GM21717 (cell line): Measurements from ENCODE around the gene TFCP2L1.
"Not testable (repeated sequence)": the region's sequence is repeated elsewhere in the genome, so short reads cannot be mapped to it uniquely, and the experiment has no call there.

ENCODE experiments used
- ATAC-seq: cut with Tn5 transposase; IDR thresholded peaks from one replicate; pipeline ENCODE4 v1.9.1; 2021; ENCODE audit warnings: mild to moderate bottlenecking, moderate library complexity; ENCODE audit not compliant: unreplicated experiment

The TFCP2L1 gene, protein sequence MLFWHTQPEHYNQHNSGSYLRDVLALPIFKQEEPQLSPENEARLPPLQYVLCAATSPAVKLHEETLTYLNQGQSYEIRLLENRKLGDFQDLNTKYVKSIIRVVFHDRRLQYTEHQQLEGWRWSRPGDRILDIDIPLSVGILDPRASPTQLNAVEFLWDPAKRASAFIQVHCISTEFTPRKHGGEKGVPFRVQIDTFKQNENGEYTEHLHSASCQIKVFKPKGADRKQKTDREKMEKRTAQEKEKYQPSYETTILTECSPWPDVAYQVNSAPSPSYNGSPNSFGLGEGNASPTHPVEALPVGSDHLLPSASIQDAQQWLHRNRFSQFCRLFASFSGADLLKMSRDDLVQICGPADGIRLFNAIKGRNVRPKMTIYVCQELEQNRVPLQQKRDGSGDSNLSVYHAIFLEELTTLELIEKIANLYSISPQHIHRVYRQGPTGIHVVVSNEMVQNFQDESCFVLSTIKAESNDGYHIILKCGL

GRCh38 chr2:121284463-121285449 lies at the start of gene TFCP2L1:
Gene TFCP2L1, minus strand, starts transcription at chr2:121285202. Its CDS starts 93 bp downstream, at chr2:121285109.
- no peak for ATAC-seq

DNA sequence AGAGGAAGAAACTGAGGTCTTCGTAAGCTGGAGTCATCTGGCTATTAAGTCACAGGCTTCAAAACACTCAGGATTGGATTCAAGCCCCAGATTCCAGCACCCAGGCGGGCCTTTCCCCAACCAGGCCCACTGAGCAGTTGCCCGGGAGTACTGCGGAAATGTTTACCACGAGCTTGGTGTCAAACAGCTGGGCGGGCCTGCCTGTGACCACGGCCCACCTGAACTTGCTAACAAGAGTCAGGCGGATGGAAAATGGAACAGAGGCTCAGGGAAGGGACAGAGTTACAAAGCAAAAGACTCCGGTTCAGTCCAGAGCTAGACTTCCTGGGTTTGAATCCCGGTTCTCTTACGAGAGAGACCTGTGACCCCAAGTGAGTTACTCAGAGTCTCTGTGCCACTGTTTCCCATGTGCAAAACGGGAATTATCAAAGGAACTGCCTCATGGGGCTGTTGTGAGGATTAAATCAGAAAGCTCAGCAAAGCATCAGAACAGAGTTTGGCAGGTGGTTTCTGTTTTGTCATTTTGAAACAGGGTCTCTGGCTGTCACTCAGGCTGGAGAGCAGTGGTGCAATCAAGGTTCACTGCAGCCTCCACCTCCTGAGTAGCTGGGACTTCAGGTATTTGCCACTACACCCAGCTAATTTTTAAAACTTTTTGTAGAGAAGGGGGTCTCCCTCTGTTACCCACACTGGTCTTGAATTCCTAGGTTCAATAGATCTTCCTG lies 49.0 kb upstream of the TFCP2L1 start:
- ATAC-seq: peak; percentile 72

- no peak for ATAC-seq
These were observed 48.2 kb upstream of the TFCP2L1 start for GRCh38 chr2:121333231-121333630.

DNA sequence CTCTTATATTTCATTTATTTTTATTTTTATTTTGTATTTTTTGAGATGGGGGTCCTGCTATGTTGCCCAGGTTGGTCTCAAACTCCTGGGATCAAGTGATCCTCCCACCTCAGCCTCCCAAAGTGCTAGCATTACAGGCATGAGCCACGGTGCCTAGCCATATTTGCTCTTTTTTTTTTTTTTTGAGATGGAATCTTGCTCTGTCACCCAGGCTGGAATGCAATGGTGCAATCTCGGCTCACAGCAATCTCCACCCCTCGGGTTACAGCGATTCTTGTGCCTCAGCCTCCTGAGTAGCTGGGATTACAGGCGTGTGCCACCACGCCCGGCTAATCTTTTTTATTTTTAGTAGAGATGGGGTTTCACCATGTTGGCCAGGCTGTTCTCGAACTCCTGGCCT lies 46.3 kb upstream of the TFCP2L1 start:
- ATAC-seq: not testable (repeated sequence)

- ATAC-seq: no peak
These were observed 45.9 kb upstream of the TFCP2L1 start for GRCh38 chr2:121330921-121331320.

DNA sequence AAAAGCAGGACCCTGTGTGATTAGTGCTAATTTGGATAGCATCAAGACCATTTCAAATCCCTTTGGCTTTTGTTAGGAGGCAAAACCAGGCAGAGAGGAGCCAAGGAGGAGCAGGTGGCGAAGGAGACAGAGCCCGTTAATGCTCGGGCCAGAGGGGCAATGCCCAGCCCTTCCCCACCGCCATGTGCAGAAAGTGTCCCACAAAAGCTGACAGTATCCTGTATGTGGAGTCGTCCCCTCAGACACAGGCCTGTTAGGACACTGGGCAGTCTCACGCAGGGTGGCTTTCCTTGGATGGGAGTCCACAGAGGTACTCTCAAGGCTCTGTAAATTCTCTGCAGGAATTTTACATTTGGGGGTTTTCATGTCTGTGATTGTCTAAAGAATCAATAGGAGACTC lies 44.8 kb upstream of the TFCP2L1 start:
- ATAC-seq: no peak

- ATAC-seq: no peak
These were observed 41.6 kb upstream of the TFCP2L1 start for GRCh38 chr2:121326628-121327027.

DNA sequence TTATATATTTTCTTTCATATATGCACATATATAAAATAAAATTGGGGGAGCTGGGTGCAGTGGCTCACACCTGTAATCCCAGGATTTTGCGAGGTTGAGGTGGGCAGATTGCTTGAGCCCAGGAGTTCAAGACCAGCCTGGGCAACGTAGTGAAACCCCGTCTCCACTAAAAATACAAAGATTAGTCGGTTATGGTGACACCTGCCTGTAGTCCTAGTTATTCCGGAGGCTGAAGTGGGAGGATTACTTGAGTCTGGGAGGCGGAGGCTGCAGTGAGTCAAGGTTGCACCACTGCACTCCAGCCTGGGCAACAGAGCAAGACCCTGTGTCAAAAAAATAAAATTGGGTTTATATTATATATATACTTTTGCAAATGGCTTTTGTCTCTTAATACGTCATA lies 39.6 kb upstream of the TFCP2L1 start:
- no peak for ATAC-seq

DNA sequence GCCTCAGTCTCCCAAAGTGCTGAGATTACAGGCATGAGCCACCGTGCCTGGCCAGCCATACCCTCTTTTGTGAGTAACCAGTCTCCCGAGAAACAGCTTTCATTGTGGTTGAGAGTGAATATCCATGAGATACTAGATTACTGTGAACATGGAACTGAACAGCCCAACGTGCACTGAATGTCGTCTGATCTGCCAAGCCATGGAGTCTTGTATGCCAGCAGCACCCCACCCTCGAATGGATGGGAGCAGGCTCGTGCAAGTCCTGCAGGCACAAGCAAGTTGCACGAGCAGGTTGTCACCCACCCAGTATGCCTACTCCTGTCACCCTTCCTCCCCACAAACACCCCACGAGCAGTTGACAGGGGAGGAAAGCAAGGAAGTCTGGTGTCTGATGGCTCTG lies 36.5 kb upstream of the TFCP2L1 start:
- ATAC-seq: no peak

DNA sequence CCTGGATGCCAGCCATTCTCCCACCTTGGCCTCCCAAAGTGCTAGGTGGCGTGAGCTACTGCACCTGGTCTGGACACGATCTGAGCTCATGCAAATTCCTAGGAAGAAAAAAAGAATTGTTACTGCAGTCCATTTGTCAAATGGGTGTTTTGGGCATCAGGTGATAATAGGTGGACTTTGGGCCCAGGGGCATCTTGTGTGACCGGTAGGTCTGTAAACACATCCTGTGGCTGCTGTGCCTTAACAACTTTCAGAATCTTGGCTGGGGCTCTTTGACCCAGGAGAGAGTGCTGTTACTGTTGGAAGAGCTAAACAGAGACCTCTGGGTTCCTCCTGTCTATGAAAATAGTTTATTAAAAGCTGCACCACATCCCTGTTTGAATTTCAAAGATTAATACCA lies 34.9 kb upstream of the TFCP2L1 start:
- ATAC-seq: no peak

- no peak for ATAC-seq
These were observed 32.0 kb upstream of the TFCP2L1 start for GRCh38 chr2:121316986-121317385.

GRCh38 chr2:121313701-121314100 lies 28.7 kb upstream of the TFCP2L1 start:
- ATAC-seq: not testable (repeated sequence)

DNA sequence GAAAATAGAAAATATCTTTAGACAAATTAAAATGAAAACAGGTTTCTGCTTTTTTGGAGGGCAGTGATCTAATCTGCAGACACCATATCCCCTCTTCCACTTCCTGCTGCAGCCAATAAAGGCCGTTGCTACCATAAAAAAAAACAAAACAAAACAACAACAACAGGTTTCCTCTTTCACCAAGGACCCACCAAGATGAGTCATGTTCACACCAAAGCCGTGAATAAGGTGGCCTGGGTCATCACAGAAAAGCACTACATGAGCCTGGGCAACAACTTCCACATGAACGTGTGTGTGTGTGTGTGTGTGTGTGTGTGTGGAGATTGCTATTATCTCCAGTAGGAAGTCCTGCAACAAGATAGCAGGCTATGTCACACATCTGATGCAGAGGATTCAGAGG lies 24.8 kb upstream of the TFCP2L1 start:
- ATAC-seq: no peak

- no peak for ATAC-seq
These were observed 24.3 kb upstream of the TFCP2L1 start for GRCh38 chr2:121309323-121309722.

DNA sequence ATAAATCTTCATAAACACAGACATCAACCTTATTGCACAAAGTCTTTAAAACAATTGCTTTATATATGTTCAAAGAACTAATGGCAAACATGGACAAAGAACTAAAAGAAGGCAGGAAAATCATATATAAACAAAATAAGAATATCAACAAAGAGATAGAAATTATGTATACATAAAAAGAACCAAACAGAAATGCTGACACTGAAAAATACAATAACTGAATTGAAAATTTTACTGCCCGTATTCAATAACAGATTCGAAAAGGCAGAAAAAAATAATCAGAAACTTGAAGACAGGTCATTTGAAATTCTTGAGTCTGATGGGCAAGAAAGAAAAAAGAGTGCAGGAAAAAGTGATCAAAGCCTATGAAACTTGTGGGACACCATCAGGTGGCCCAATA lies 22.0 kb upstream of the TFCP2L1 start:
- no peak for ATAC-seq

GRCh38 chr2:121304941-121305340 lies 19.9 kb upstream of the TFCP2L1 start:
- no peak for ATAC-seq

DNA sequence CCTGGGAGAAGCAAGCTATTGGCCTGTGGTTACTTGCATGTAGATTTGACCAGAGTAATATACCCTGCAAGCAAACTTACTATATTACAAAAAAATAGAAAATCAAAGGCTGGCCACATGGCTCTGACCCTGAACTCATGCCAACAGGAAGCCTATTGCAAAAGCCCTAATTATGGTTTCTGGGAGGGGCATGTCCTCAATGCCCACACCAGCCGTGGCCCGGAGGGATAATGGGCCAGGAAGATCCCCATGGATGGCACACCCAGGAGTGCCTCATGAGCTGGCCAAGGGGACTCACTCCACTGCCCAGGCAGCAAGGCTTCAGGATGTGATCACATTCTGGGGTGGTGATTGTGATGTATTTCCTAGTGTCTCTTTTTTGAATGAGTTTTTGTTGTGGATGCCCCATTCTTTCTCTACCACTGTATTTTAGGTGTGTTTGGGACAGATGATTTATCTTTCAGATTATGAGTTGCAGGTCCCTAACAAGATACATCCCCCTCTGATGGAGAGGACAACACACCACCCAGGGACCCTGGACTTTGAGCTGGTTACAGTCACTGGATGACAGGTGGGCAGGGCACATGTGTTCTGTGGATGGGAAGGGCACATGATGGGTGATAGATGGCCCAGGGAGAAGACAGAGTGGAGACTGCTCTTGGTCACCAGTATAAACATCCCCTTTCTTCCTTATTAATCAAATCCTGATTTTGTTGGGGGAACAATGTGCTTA lies 18.7 kb upstream of the TFCP2L1 start:
- ATAC-seq: no peak

DNA sequence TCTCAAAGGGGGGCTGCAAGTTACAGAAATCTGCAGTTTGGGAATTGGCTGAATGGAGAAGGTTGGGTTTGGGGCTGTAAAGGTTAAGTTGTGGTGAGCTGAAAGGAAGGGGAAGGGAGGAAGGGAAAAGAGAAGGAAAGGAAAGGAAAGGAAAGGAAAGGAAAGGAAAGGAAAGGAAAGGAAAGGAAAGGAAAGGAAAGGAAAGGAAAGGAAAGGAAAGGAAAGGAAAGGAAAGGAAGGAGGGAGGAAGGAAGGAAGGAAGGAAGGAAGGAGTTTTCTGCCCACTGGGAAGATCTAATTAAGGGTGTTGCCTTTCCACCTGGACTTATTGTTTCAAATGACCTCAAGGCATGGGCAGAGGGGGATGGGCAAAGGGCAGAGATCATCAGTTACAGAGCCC lies 16.2 kb upstream of the TFCP2L1 start:
- not testable (repeated sequence) for ATAC-seq

GRCh38 chr2:121298476-121298875 lies 13.5 kb upstream of the TFCP2L1 start:
- ATAC-seq: no peak

- ATAC-seq: not testable (repeated sequence)
These were observed 12.9 kb upstream of the TFCP2L1 start for GRCh38 chr2:121297866-121298265.
